Erythroblast (primary cell): Measurements from ENCODE around the gene SLC39A3.

Source experiments
- DNase-seq, 2 experiments: peaks; one replicate each; lab custom pipeline; 2025; lab: John Stamatoyannopoulos, UW
- GATA1 ChIP-seq: IDR thresholded peaks from 2 replicates; pipeline ENCODE4 v1.6.1; 2011; ENCODE audit warnings: low read depth, mild to moderate bottlenecking, control low read depth, low read length, moderate library complexity
- POLR2A ChIP-seq: IDR thresholded peaks from 2 replicates; pipeline ENCODE4 v1.6.1; 2011; ENCODE audit warnings: mild to moderate bottlenecking, low read length

Gene SLC39A3

GRCh38 chr19:2727640-2727944 lies 12.2 kb downstream of the SLC39A3 start:
- TF ChIP-seq POLR2A = no peak
- TF ChIP-seq GATA1 = no peak
- DNase-seq = no peak

GRCh38 chr19:2726904-2727639 lies 12.7 kb downstream of the SLC39A3 start:
- TF ChIP-seq GATA1 (no peak), POLR2A (no peak)
- no peak for DNase-seq

GRCh38 chr19:2726160-2726855 lies 13.5 kb downstream of the SLC39A3 start:
- no peak for DNase-seq
- no peak for TF ChIP-seq POLR2A
- no peak for TF ChIP-seq GATA1

GRCh38 chr19:2724148-2724557 lies 15.7 kb downstream of the SLC39A3 start:
- DNase-seq = no peak
- no peak for TF ChIP-seq GATA1

GRCh38 chr19:2723747-2724146 lies 16.1 kb downstream of the SLC39A3 start:
- DNase-seq = no peak
- no peak for TF ChIP-seq POLR2A
- TF ChIP-seq GATA1 = no peak

- DNase-seq = no peak
- no peak for TF ChIP-seq POLR2A
- TF ChIP-seq GATA1 = no peak
These were observed 16.5 kb downstream of the SLC39A3 start for GRCh38 chr19:2723345-2723715.

GRCh38 chr19:2722541-2723344 lies 17.1 kb downstream of the SLC39A3 start:
- TF ChIP-seq GATA1 (no peak), POLR2A (no peak)
- no peak for DNase-seq

- no peak for DNase-seq
- TF ChIP-seq POLR2A (no peak), GATA1 (no peak)
These were observed 18.0 kb downstream of the SLC39A3 start for GRCh38 chr19:2721570-2722540.

- TF ChIP-seq GATA1 (no peak), POLR2A (no peak)
- no peak for DNase-seq
These were observed 18.8 kb downstream of the SLC39A3 start, which contains the start of gene DIRAS1 for GRCh38 chr19:2720777-2721569. DIRAS1 (minus strand) TSS chr19:2721372; CDS start chr19:2717806, 3,566 bp downstream.

- TF ChIP-seq GATA1 = no peak
- TF ChIP-seq POLR2A = no peak
- no peak for DNase-seq
These were observed 19.7 kb downstream of the SLC39A3 start for GRCh38 chr19:2719920-2720776.

GRCh38 chr19:2719232-2719735 lies 20.5 kb downstream of the SLC39A3 start:
- no peak for DNase-seq
- TF ChIP-seq GATA1 (no peak), POLR2A (no peak)
